ENCODE data around the gene DOCK4. TPM values are rescaled to one million over a fixed set of nuclear protein-coding genes. Genes with fewer than 3 reads are reported as not detected.

Gene DOCK4
- total RNA-seq, 4 donors from 2014 or later, result 12.7 to 28.4 (median 19.5) TPM

DNA sequence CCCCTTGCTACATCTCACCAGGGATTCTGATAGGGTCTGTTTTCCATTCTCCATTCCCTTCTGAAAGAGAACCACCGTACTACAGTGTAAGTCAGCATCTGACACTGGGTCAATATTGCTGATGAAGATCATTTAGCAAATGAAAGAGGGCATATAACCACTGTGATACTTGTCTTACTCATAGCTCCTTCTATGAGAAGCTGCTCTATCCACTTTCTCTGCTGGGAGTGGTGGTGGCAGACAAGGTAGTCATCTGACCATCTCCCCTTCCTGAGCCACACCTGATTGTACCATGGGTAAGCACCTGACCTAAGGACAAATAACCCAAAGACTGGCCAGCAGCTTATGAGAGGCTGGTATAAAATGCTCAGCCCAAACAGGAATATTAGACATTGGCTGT, 220.4 kb downstream of the DOCK4 start:
- intact Hi-C loops (cut with DNase I; ENCODE audit: low total_unique reads), result no loop called here
- H3K4me3 ChIP-seq, result no peak overlapping the region
- WGBS, 2 donors (ENCODE audit: low coverage in 1 of 2), result 92 to 100% methylated on average over 1 of the region's 1 CpG
- in situ Hi-C loops (cut with MboI; ENCODE audit: low pct_ligation_motif_present in 1 of 4, low pct_unique_long_range_greater_than_20kb in 1 of 4, low sequenced_read_pairs in 3 of 4), result no loop called here
- H3K9me3 ChIP-seq, result no peaks in the 10 kb centered on the region
- no peaks in the 10 kb centered on the region for H3K27me3 ChIP-seq
- no peak for TF ChIP-seq EP300 (IDR thresholded peaks at IDR 0.05; ENCODE audit: low read depth)
- TF ChIP-seq, protein P1, sequence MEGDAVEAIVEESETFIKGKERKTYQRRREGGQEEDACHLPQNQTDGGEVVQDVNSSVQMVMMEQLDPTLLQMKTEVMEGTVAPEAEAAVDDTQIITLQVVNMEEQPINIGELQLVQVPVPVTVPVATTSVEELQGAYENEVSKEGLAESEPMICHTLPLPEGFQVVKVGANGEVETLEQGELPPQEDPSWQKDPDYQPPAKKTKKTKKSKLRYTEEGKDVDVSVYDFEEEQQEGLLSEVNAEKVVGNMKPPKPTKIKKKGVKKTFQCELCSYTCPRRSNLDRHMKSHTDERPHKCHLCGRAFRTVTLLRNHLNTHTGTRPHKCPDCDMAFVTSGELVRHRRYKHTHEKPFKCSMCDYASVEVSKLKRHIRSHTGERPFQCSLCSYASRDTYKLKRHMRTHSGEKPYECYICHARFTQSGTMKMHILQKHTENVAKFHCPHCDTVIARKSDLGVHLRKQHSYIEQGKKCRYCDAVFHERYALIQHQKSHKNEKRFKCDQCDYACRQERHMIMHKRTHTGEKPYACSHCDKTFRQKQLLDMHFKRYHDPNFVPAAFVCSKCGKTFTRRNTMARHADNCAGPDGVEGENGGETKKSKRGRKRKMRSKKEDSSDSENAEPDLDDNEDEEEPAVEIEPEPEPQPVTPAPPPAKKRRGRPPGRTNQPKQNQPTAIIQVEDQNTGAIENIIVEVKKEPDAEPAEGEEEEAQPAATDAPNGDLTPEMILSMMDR (IDR thresholded peaks at IDR 0.05), result no peak
- no peak for TF ChIP-seq POLR2AphosphoS5 (IDR thresholded peaks at IDR 0.05)
- no peak for TF ChIP-seq POLR2A (IDR thresholded peaks at IDR 0.05)
- H3K27ac ChIP-seq, result no peak overlapping the region
- H3K4me1 ChIP-seq, result no peaks in the 10 kb centered on the region
- DNase-seq, result no peak
- no peaks in the 10 kb centered on the region for H3K36me3 ChIP-seq

DNA sequence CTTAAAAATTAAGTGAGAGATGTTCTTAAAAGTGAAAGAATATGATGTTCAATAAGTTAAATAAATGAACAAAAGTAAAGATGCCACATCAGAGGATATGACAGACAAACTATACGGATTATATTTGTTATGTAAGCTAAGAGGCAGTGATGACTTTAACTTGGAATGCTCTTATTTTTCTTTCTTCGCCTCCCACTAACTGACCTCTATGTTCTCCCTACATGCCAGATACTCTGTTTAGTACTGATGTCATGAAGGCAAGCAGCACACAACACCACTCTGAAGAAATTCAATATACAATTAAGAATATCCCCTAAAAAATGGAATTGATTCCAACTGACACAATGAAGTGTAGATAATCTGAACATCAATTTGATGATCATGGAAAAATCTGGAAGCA, 223.4 kb downstream of the DOCK4 start:
- Histone ChIP-seq H3K4me1 (no peaks in the 10 kb centered on the region), H3K27ac (no peak overlapping the region), H3K4me3 (no peak overlapping the region), H3K27me3 (no peaks in the 10 kb centered on the region), H3K9me3 (no peaks in the 10 kb centered on the region), H3K36me3 (no peaks in the 10 kb centered on the region)
- 79 to 93% methylated on average over 2 of the region's 2 CpGs for WGBS, 2 donors (ENCODE audit: low coverage in 1 of 2)
- no peak for DNase-seq
- intact Hi-C loops (cut with DNase I; ENCODE audit: low total_unique reads), result no loop called here
- TF ChIP-seq POLR2AphosphoS5 (IDR thresholded peaks at IDR 0.05) (no peak), POLR2A (IDR thresholded peaks at IDR 0.05) (no peak), EP300 (IDR thresholded peaks at IDR 0.05; ENCODE audit: low read depth) (no peak)
- TF ChIP-seq, protein P1 (IDR thresholded peaks at IDR 0.05), result no peak
- in situ Hi-C loops (cut with MboI; ENCODE audit: low pct_ligation_motif_present in 1 of 4, low pct_unique_long_range_greater_than_20kb in 1 of 4, low sequenced_read_pairs in 3 of 4), result no loop called here

DNA sequence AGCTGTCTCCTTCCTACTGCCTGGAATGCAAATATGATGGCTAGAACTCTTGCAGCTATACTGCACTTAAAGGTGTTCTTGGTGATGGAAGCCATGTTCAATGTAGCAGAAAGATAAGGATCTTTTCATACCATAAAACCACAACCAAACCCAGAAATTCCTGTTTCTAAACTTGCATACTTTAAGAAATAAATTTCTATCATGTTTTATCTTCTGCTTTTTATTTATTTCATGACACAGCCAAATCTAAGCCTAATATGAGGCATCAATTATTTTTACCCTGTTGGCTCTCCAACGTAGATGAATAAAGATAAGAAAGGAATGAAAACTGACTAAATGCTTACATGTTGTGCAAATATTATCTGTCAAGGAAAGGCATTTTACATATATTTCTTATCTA, 224.1 kb downstream of the DOCK4 start:
- Histone ChIP-seq H3K9me3 (no peaks in the 10 kb centered on the region), H3K27ac (no peak overlapping the region), H3K27me3 (no peaks in the 10 kb centered on the region), H3K4me3 (no peak overlapping the region), H3K4me1 (no peaks in the 10 kb centered on the region), H3K36me3 (no peaks in the 10 kb centered on the region)
- in situ Hi-C loops (cut with MboI; ENCODE audit: low pct_ligation_motif_present in 1 of 4, low pct_unique_long_range_greater_than_20kb in 1 of 4, low sequenced_read_pairs in 3 of 4) (no loop called here), intact Hi-C loops (cut with DNase I; ENCODE audit: low total_unique reads) (no loop called here)
- DNase-seq, result no peak
- no peak for TF ChIP-seq EP300 (IDR thresholded peaks at IDR 0.05; ENCODE audit: low read depth)
- TF ChIP-seq, protein P1 (IDR thresholded peaks at IDR 0.05), result no peak
- no peak for TF ChIP-seq POLR2A (IDR thresholded peaks at IDR 0.05)
- TF ChIP-seq POLR2AphosphoS5 (IDR thresholded peaks at IDR 0.05), result no peak
- 79 to 80% methylated on average over 1 of the region's 1 CpG for WGBS, 2 donors (ENCODE audit: low coverage in 1 of 2)

DNA sequence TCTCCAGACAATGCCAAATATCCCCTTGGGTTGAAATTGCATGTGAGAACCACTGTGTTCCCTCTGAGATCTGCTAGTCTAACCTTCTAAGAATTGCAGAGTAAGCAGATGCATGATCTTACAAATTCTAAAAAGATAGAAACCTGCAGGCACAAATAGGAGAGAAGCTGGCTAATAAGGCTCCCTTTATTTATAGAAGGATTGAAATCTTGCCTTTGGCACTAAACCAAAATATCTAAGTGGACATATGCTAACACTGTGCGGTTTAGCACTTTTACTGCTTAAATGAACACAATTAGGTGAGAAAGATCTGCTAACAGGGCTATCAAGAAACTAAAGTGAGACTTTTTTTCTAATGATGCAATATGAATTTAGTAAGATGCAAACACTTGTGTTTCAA, 225.5 kb downstream of the DOCK4 start:
- H3K36me3 ChIP-seq, result no peaks in the 10 kb centered on the region
- no peaks in the 10 kb centered on the region for H3K9me3 ChIP-seq
- in situ Hi-C loops (cut with MboI; ENCODE audit: low pct_ligation_motif_present in 1 of 4, low pct_unique_long_range_greater_than_20kb in 1 of 4, low sequenced_read_pairs in 3 of 4), result no loop called here
- WGBS, 2 donors (ENCODE audit: low coverage in 1 of 2), result 53 to 59% methylated on average over 1 of the region's 1 CpG
- intact Hi-C loops (cut with DNase I; ENCODE audit: low total_unique reads), result no loop called here
- H3K27me3 ChIP-seq, result no peaks in the 10 kb centered on the region
- no peak overlapping the region for H3K4me3 ChIP-seq
- DNase-seq, result no peak
- TF ChIP-seq POLR2A (IDR thresholded peaks at IDR 0.05) (no peak), POLR2AphosphoS5 (IDR thresholded peaks at IDR 0.05) (no peak)
- TF ChIP-seq, protein P1 (IDR thresholded peaks at IDR 0.05), result no peak
- no peaks in the 10 kb centered on the region for H3K4me1 ChIP-seq
- no peak overlapping the region for H3K27ac ChIP-seq
